ENCODE results near the gene RBMS3.

GRCh38 chr3:29337565-29337964, 56.7 kb downstream of the RBMS3 start:
- TF ChIP-seq POLR2A (IDR thresholded peaks at IDR 0.05) (no peak), CTCF (IDR thresholded peaks at IDR 0.05) (no peak)
